H9 (cell line): ENCODE results near the gene HIC1. TPM values are rescaled to one million over a fixed set of nuclear protein-coding genes. Genes with fewer than 3 reads are reported as not detected.

Experiments
- DNase-seq: peaks from one replicate; pipeline ENCODE4 v3.0.0-alpha.2; 2017
- H2AFZ ChIP-seq: one replicate; pipeline ENCODE4 v1.6.1; 2013; ENCODE audit warnings: mild to moderate bottlenecking, low read length, control low read depth, moderate library complexity
- H2AK5ac ChIP-seq: 2 replicates; pipeline ENCODE4 v1.6.1; 2013; ENCODE audit warnings: low read length, control low read depth, mixed read lengths; ENCODE audit not compliant: insufficient read length
- H2BK120ac ChIP-seq: one replicate; pipeline ENCODE4 v1.6.1; 2013; ENCODE audit warnings: low read depth, mild to moderate bottlenecking, low read length, control low read depth, inconsistent platforms; ENCODE audit not compliant: poor library complexity, severe bottlenecking
- H2BK12ac ChIP-seq: 2 replicates; pipeline ENCODE4 v1.6.1; 2013; ENCODE audit warnings: low read length, control low read depth, mixed read lengths, low read depth; ENCODE audit not compliant: insufficient read length
- H2BK15ac ChIP-seq: 2 replicates; pipeline ENCODE4 v1.6.1; 2013; ENCODE audit warnings: low read depth, low read length, control low read depth
- H2BK20ac ChIP-seq: one replicate; pipeline ENCODE4 v1.6.1; 2013; ENCODE audit warnings: low read depth, mild to moderate bottlenecking, low read length, control low read depth, inconsistent platforms; ENCODE audit not compliant: poor library complexity, severe bottlenecking
- H2BK5ac ChIP-seq: 2 replicates; pipeline ENCODE4 v1.6.1; 2013; ENCODE audit warnings: low read length, control low read depth, mixed read lengths; ENCODE audit not compliant: insufficient read length
- H3K14ac ChIP-seq: 2 replicates; pipeline ENCODE4 v1.6.1; 2013; ENCODE audit warnings: low read length, control low read depth; ENCODE audit not compliant: insufficient read depth
- H3K18ac ChIP-seq: 2 replicates; pipeline ENCODE4 v1.6.1; 2013; ENCODE audit warnings: low read depth, mild to moderate bottlenecking, mixed read lengths, low read length, control low read depth; ENCODE audit not compliant: insufficient read length
- H3K23ac ChIP-seq: 2 replicates; pipeline ENCODE4 v1.6.1; 2013; ENCODE audit warnings: low read length, control low read depth, mixed read lengths, low read depth; ENCODE audit not compliant: insufficient read length
- H3K23me2 ChIP-seq: 2 replicates; pipeline ENCODE4 v1.6.1; 2013; ENCODE audit warnings: low read depth, mild to moderate bottlenecking, mixed read lengths, low read length, control low read depth; ENCODE audit not compliant: insufficient read length, poor library complexity, severe bottlenecking
- H3K27ac ChIP-seq: 2 replicates; pipeline ENCODE4 v1.5.1; 2013; ENCODE audit warnings: low read length, control low read depth, mixed read lengths, low read depth; ENCODE audit not compliant: insufficient read length
- H3K27me3 ChIP-seq: 2 replicates; pipeline ENCODE4 v1.6.1; 2013; ENCODE audit warnings: low read length, control low read depth, inconsistent platforms; ENCODE audit not compliant: insufficient read depth
- H3K4ac ChIP-seq: 2 replicates; pipeline ENCODE4 v1.6.1; 2013; ENCODE audit warnings: low read depth, mild to moderate bottlenecking, control low read depth, inconsistent platforms, low read length, moderate library complexity
- H3K4me1 ChIP-seq: 2 replicates; pipeline ENCODE4 v1.6.1; 2013; ENCODE audit warnings: low read length, control low read depth, inconsistent platforms; ENCODE audit not compliant: insufficient read depth
- H3K4me2 ChIP-seq: 2 replicates; pipeline ENCODE4 v1.6.1; 2013; ENCODE audit warnings: low read length, control low read depth, mixed read lengths; ENCODE audit not compliant: insufficient read length, insufficient read depth
- H3K56ac ChIP-seq: 2 replicates; pipeline ENCODE4 v1.6.1; 2013; ENCODE audit warnings: low read depth, mild to moderate bottlenecking, mixed read lengths, low read length, control low read depth; ENCODE audit not compliant: insufficient read length
- H3K79me1 ChIP-seq: 2 replicates; pipeline ENCODE4 v1.6.1; 2013; ENCODE audit warnings: low read depth, mild to moderate bottlenecking, moderate library complexity, low read length, control low read depth, inconsistent platforms; ENCODE audit not compliant: insufficient read depth, poor library complexity, severe bottlenecking
- H3K79me2 ChIP-seq: 2 replicates; pipeline ENCODE4 v1.6.1; 2013; ENCODE audit warnings: low read length, control low read depth, inconsistent platforms; ENCODE audit not compliant: insufficient read depth
- H3K9ac ChIP-seq: 2 replicates; pipeline ENCODE4 v1.6.1; 2013; ENCODE audit warnings: low read length, control low read depth, mixed read lengths; ENCODE audit not compliant: insufficient read length; ENCODE audit errors: extremely low read depth
- H3K9me3 ChIP-seq: one replicate; pipeline ENCODE4 v1.6.1; 2013; ENCODE audit warnings: low read depth, low read length, inconsistent platforms; ENCODE audit not compliant: control insufficient read depth
- H3T11ph ChIP-seq: one replicate; pipeline ENCODE4 v1.6.1; 2013; ENCODE audit warnings: mild to moderate bottlenecking, low read length, control low read depth, inconsistent platforms
- H4K20me1 ChIP-seq: one replicate; pipeline ENCODE4 v1.6.1; 2013; ENCODE audit not compliant: control insufficient read depth, insufficient read length, insufficient read depth
- H4K5ac ChIP-seq: 2 replicates; pipeline ENCODE4 v1.6.1; 2013; ENCODE audit warnings: low read depth, mild to moderate bottlenecking, mixed read lengths, low read length, control low read depth; ENCODE audit not compliant: insufficient read length
- H4K8ac ChIP-seq: replicated peaks from 2 replicates; pipeline ENCODE4 v1.6.1; 2013; ENCODE audit warnings: low read length, control low read depth, mixed read lengths, low read depth; ENCODE audit not compliant: insufficient read length
- H4K91ac ChIP-seq: 2 replicates; pipeline ENCODE4 v1.6.1; 2013; ENCODE audit warnings: low read depth, mild to moderate bottlenecking, moderate library complexity, mixed read lengths, low read length, control low read depth; ENCODE audit not compliant: insufficient read length
- H3K27ac Mint-ChIP-seq, 3 experiments: 2 replicates in 2 of 3; 3 replicates in 1 of 3; pipeline ENCODE4 v1.8.0; 2020 to 2021; ENCODE audit warnings: mixed read lengths in 3 of 3, mild to moderate bottlenecking in 1 of 3, moderate library complexity in 1 of 3
- H3K27me3 Mint-ChIP-seq: 2 replicates; pipeline ENCODE4 v1.8.0; 2021; ENCODE audit warnings: low read depth, mild to moderate bottlenecking, moderate library complexity, mixed read lengths
- H3K36me3 Mint-ChIP-seq, 3 experiments: 2 replicates in 2 of 3; 3 replicates in 1 of 3; pipeline ENCODE4 v1.8.0; 2020 to 2021; ENCODE audit warnings: low read depth in 3 of 3, mixed read lengths in 3 of 3; ENCODE audit not compliant: insufficient read depth in 1 of 3
- H3K4me1 Mint-ChIP-seq, 2 experiments: 2 replicates each; pipeline ENCODE4 v1.8.0; 2020; ENCODE audit warnings: mixed read lengths in 2 of 2
- H3K4me3 Mint-ChIP-seq, 2 experiments: 2 replicates in 1 of 2; 3 replicates in 1 of 2; pipeline ENCODE4 v1.8.0; 2020 to 2021; ENCODE audit warnings: mild to moderate bottlenecking in 2 of 2, mixed read lengths in 2 of 2, moderate library complexity in 1 of 2
- H3K9me3 Mint-ChIP-seq, 2 experiments: 2 replicates in 1 of 2; 3 replicates in 1 of 2; pipeline ENCODE4 v1.8.0; 2020; ENCODE audit warnings: mild to moderate bottlenecking in 2 of 2, mixed read lengths in 2 of 2, moderate library complexity in 1 of 2
- CTCF ChIP-seq: fragments of 200-600 bp; sonication (generic); conservative IDR thresholded peaks from 3 replicates; pipeline ENCODE4 v1.8.0; 2021; ENCODE audit warnings: antibody characterized with exemption, mild to moderate bottlenecking
- WGBS: extraction: QIAGEN DNeasy Blood & Tissue Kit; methylation state at CpG from one replicate; pipeline ENCODE4 v1.1.7; 2013; ENCODE audit warnings: missing lambda C conversion rate, low lambda C conversion rate, mixed read lengths; ENCODE audit not compliant: insufficient read length; ENCODE audit errors: extremely low coverage; 5-methylcytosine and 5-hydroxymethylcytosine counted together
- total RNA-seq: library from RNA; stranded (reverse); gene quantifications from 2 replicates; pipeline ENCODE4 v1.2.1, GENCODE V29; 2021

The HIC1 gene
- total RNA-seq, 1 experiment from 2014 or later, result 1.8 TPM

DNA sequence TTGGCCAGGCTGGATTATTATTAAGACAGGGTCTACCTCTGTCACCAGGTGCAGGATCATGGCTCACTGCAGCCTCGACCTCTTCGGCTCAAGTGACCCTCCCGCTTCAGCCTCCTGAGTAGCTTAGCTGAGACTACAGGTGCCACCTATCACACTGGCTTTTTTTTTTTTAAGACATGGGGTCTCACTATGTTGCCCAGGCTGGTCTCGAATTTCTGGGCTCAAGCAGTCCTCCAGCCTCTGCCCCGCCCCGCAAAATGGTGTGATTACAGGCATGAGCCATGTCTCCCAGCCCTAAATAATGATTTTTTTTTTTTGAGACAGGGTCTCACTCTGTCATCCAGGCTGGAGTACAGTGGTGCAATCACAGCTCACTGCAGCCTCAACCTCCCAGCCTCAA lies 7.3 kb upstream of the HIC1 start:
- H3K79me1 ChIP-seq, result no peaks in the 10 kb centered on the region
- no peaks in the 10 kb centered on the region for H4K20me1 ChIP-seq
- no peaks in the 10 kb centered on the region for H3K23me2 ChIP-seq
- Mint-ChIP-seq H3K9me3 (no peaks in the 10 kb centered on the region), H3K27ac (no peak overlapping the region), H3K27me3 (peaks cover 51% of the 10 kb centered on the region), H3K36me3 (peaks cover 7 to 19% (median 13%) of the 10 kb centered on the region in 3 experiments), H3K4me3 (no peak overlapping the region), H3K4me1 (peaks cover 8 to 11% of the 10 kb centered on the region in 2 experiments)
- no peak overlapping the region for H2BK15ac ChIP-seq
- no peak overlapping the region for H3T11ph ChIP-seq
- no peak overlapping the region for H3K18ac ChIP-seq
- no peak overlapping the region for H2BK5ac ChIP-seq
- no peak overlapping the region for H4K8ac ChIP-seq
- H2BK120ac ChIP-seq, result no peak overlapping the region
- H3K4me1 ChIP-seq, result no peaks in the 10 kb centered on the region
- no peak overlapping the region for H3K23ac ChIP-seq
- H3K9ac ChIP-seq, result no peak overlapping the region
- H3K27me3 ChIP-seq, result peaks cover 27% of the 10 kb centered on the region
- no peaks in the 10 kb centered on the region for H3K9me3 ChIP-seq
- TF ChIP-seq CTCF, result no peak
- H3K14ac ChIP-seq, result no peak overlapping the region
- no peak overlapping the region for H2AFZ ChIP-seq
- H2BK20ac ChIP-seq, result no peak overlapping the region
- no peak overlapping the region for H3K27ac ChIP-seq
- no peak overlapping the region for H4K5ac ChIP-seq
- H3K56ac ChIP-seq, result no peak overlapping the region
- H3K4me2 ChIP-seq, result no peak overlapping the region
- H2AK5ac ChIP-seq, result no peak overlapping the region
- H3K79me2 ChIP-seq, result no peaks in the 10 kb centered on the region
- no peak overlapping the region for H2BK12ac ChIP-seq
- no peak for DNase-seq
- H4K91ac ChIP-seq, result no peak overlapping the region
- WGBS, result no CpG with 5 or more reads among the region's 6 CpGs
- no peak overlapping the region for H3K4ac ChIP-seq
